Endothelial cell of umbilical vein (primary cell): ENCODE data around the gene C14orf180.

Source experiments
- EZH2 ChIP-seq: IDR thresholded peaks from 2 replicates; pipeline ENCODE4 v1.6.1; 2012; ENCODE audit warnings: borderline replicate concordance, low read depth, mild to moderate bottlenecking, moderate library complexity, low read length, inconsistent platforms; ENCODE audit not compliant: severe bottlenecking
- POLR2A ChIP-seq: IDR thresholded peaks from 2 replicates; pipeline ENCODE4 v1.6.1; 2012; ENCODE audit warnings: low read depth, mild to moderate bottlenecking, control low read depth, low read length
- POLR2AphosphoS5 ChIP-seq: IDR thresholded peaks from 2 replicates; pipeline ENCODE4 v1.6.1; 2012; ENCODE audit warnings: low read depth, mild to moderate bottlenecking, control low read depth, low read length, moderate library complexity; ENCODE audit not compliant: insufficient read depth
- TF ChIP-seq, protein P1 (sequence below), 2 donors: IDR thresholded peaks; 1 replicate in 1 of 2; 2 replicates in 1 of 2; pipeline ENCODE4 v1.5.1; 2011; ENCODE audit warnings: low read length in 2 of 2, mild to moderate bottlenecking in 2 of 2, moderate library complexity in 2 of 2, control low read depth in 1 of 2, inconsistent platforms in 1 of 2, low read depth in 1 of 2; ENCODE audit not compliant: insufficient read depth in 1 of 2; ENCODE audit errors: extremely low read depth in 1 of 2

DNA sequence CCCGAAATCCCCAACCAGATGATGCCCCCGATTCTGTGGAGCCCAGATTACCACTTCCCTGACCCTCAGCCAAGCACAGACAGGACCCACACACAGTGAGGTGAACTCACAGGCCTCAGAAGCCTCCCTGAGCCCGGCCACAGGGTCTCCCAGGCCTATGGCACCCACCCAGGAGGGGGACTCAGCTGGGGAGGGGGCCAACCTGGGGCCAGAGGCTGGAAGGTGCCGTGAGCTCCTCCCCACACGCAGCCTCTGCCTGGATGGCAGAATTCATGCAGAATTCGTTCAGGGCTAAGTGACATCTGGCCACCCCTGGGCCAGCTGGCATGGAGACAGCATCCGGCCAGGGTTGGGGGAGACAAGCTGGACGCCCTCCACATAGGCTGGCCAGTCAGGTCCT lies 13.2 kb downstream of the C14orf180 start:
- TF ChIP-seq, protein P1, sequence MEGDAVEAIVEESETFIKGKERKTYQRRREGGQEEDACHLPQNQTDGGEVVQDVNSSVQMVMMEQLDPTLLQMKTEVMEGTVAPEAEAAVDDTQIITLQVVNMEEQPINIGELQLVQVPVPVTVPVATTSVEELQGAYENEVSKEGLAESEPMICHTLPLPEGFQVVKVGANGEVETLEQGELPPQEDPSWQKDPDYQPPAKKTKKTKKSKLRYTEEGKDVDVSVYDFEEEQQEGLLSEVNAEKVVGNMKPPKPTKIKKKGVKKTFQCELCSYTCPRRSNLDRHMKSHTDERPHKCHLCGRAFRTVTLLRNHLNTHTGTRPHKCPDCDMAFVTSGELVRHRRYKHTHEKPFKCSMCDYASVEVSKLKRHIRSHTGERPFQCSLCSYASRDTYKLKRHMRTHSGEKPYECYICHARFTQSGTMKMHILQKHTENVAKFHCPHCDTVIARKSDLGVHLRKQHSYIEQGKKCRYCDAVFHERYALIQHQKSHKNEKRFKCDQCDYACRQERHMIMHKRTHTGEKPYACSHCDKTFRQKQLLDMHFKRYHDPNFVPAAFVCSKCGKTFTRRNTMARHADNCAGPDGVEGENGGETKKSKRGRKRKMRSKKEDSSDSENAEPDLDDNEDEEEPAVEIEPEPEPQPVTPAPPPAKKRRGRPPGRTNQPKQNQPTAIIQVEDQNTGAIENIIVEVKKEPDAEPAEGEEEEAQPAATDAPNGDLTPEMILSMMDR (IDR thresholded peaks at IDR 0.05; ENCODE audit: extremely low read depth in 1 of 2, insufficient read depth in 1 of 2, low read depth in 1 of 2, low read length in 2 of 2) = no peak
- TF ChIP-seq POLR2A = no peak
- no peak for TF ChIP-seq EZH2
- TF ChIP-seq POLR2AphosphoS5 = no peak
